ENCODE results near the gene GLIPR1.

Gene GLIPR1

DNA sequence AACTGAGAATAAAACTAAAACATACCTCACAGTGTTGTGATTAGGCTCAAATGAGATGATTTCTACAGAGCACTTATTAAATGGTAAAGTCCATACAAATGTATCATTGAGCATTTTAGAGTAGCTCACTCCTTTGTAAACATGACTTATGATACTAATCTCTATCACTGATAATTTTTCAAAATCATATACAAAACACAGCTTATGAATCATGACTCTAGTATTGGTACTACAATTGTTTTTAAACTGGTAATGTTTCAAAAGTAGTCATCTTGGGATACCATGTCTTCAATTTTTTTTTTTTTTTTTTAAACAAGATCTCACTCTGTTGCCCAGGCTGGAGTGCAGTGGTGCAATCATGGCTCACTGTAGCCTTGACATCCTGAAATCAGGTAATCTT, 70.9 kb downstream of the GLIPR1 start:
- Histone ChIP-seq H3K36me3 (no peaks in the 10 kb centered on the region), H3K9ac (no peak overlapping the region), H3K4me3 (no peak overlapping the region), H3K4me1 (peaks cover 25% of the 10 kb centered on the region), H4K20me1 (no peaks in the 10 kb centered on the region), H3K27me3 (no peaks in the 10 kb centered on the region), H3K4me2 (no peak overlapping the region), H3K9me3 (no peaks in the 10 kb centered on the region), H3K27ac (no peak overlapping the region)
- no peak for TF ChIP-seq Cebpa-rat (IDR thresholded peaks at IDR 0.05)

DNA sequence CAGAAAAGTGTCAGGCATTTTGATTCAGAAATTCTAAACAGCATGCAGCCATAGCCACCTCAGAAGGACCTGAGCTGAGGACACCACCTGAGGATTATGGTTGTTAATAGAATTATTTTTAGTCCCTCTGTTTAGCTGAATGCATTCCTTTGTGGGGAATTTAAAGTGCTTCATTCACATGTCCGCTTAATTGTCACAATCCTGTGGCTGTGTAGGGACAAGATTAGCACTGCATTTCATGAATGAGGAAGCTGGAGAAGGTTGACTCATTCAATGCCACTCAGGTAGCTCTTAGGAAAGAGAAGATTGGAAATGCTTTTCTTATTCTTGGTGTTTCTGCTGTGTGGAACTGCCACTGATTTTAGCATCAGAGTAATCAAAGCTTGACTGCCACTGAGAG, 72.8 kb downstream of the GLIPR1 start:
- H3K27ac ChIP-seq, result no peak overlapping the region

More for the DNA sequence above, 72.8 kb downstream of the GLIPR1 start:
- no peak for TF ChIP-seq Cebpa-rat (IDR thresholded peaks at IDR 0.05)
- no peaks in the 10 kb centered on the region for H3K9me3 ChIP-seq
- H3K4me2 ChIP-seq, result peak overlapping the region; percentile 79
- H3K4me3 ChIP-seq, result no peak overlapping the region
- no peaks in the 10 kb centered on the region for H3K27me3 ChIP-seq
- no peak overlapping the region for H3K9ac ChIP-seq
- H4K20me1 ChIP-seq, result no peaks in the 10 kb centered on the region
- H3K4me1 ChIP-seq, result peaks cover 26% of the 10 kb centered on the region
- H3K36me3 ChIP-seq, result no peaks in the 10 kb centered on the region

Data from BLaER1 (cell line).